SHP77 treated with DMSO at 0.1 percent for 48 hours (cell line): ENCODE measurements around the gene CEP112.
"Not testable (repeated sequence)": the region's sequence is repeated elsewhere in the genome, so short reads cannot be mapped to it uniquely, and the experiment has no call there.

Experiments used
- DNase-seq: peaks from one replicate; lab custom pipeline; 2025; lab: John Stamatoyannopoulos, UW

Gene CEP112

GRCh38 chr17:65776890-65777289, 415.0 kb downstream of the CEP112 start:
- DNase-seq: no peak

GRCh38 chr17:65774787-65775186, 417.1 kb downstream of the CEP112 start:
- no peak for DNase-seq

GRCh38 chr17:65772989-65773388, 418.9 kb downstream of the CEP112 start:
- no peak for DNase-seq

GRCh38 chr17:65771704-65772103, 420.2 kb downstream of the CEP112 start:
- DNase-seq: no peak

- DNase-seq: no peak
These were observed 428.1 kb downstream of the CEP112 start for GRCh38 chr17:65763786-65764185.

GRCh38 chr17:65762973-65763372, 429.0 kb downstream of the CEP112 start:
- DNase-seq: no peak

- DNase-seq: no peak
These were observed 432.4 kb downstream of the CEP112 start for GRCh38 chr17:65759532-65759931.

- no peak for DNase-seq
These were observed 435.2 kb downstream of the CEP112 start for GRCh38 chr17:65756760-65757159.

- DNase-seq: no peak
These were observed 436.1 kb downstream of the CEP112 start for GRCh38 chr17:65755799-65756198.

- DNase-seq: no peak
These were observed 437.3 kb downstream of the CEP112 start for GRCh38 chr17:65754630-65755029.

- DNase-seq: no peak
These were observed 437.9 kb downstream of the CEP112 start for GRCh38 chr17:65754081-65754480.

- DNase-seq: no peak
These were observed 438.6 kb downstream of the CEP112 start for GRCh38 chr17:65753348-65753747.

GRCh38 chr17:65751263-65751662, 440.7 kb downstream of the CEP112 start:
- no peak for DNase-seq

- DNase-seq: peak; percentile 27
These were observed 441.3 kb downstream of the CEP112 start for GRCh38 chr17:65750631-65751115.

GRCh38 chr17:65750166-65750565, 441.8 kb downstream of the CEP112 start:
- no peak for DNase-seq

- DNase-seq: no peak
These were observed 442.5 kb downstream of the CEP112 start for GRCh38 chr17:65749479-65749878.

- no peak for DNase-seq
These were observed 446.7 kb downstream of the CEP112 start for GRCh38 chr17:65745241-65745640.

- DNase-seq: no peak
These were observed 448.7 kb downstream of the CEP112 start for GRCh38 chr17:65743308-65743655.

- no peak for DNase-seq
These were observed 449.3 kb downstream of the CEP112 start for GRCh38 chr17:65742403-65743307.

GRCh38 chr17:65741710-65742109, 450.2 kb downstream of the CEP112 start:
- no peak for DNase-seq

- no peak for DNase-seq
These were observed 452.9 kb downstream of the CEP112 start for GRCh38 chr17:65739034-65739433.

- DNase-seq: no peak
These were observed 454.5 kb downstream of the CEP112 start for GRCh38 chr17:65737451-65737850.

GRCh38 chr17:65733314-65733713, 458.6 kb downstream of the CEP112 start:
- DNase-seq: no peak

GRCh38 chr17:65732667-65733066, 459.3 kb downstream of the CEP112 start:
- not testable (repeated sequence) for DNase-seq
